IMR-90 (cell line): ENCODE measurements around the gene EPN3. TPM values are rescaled to one million over a fixed set of nuclear protein-coding genes. Genes with fewer than 3 reads are reported as not detected.

ENCODE experiments used
- ATAC-seq: fragments of 200-7000 bp; cut with Tn5 transposase; 2 replicates; pipeline ENCODE4 v1.9.1; 2020; ENCODE audit warnings: low read depth, mild to moderate bottlenecking, moderate library complexity
- BruUV-seq: library from RNA; stranded (reverse); fragments of 400-500 nt; replicated peaks from 2 replicates; lab custom pipeline; 2021; lab: Mats Ljungman, UMichigan
- CTCF ChIA-PET: fragments of 300-600 bp; formaldehyde crosslinking; extraction: SDS; loops from one replicate; lab custom pipeline; 2021; ENCODE audit warnings: antibody characterized with exemption; lab: Yijun Ruan, JAX
- POLR2A ChIA-PET: fragments of 300-600 bp; sonication (Branson Sonifier 250); formaldehyde crosslinking; loops from one replicate; lab custom pipeline; 2022; ENCODE audit warnings: antibody characterized with exemption; ENCODE audit not compliant: unreplicated experiment; lab: Charles Lee
- DNase-seq: peaks from one replicate; pipeline ENCODE4 v3.0.0; 2013
- H2AFZ ChIP-seq: replicated peaks from 2 replicates; pipeline ENCODE3; 2013; ENCODE audit warnings: low read length, mild to moderate bottlenecking; ENCODE audit not compliant: poor library complexity
- H2AK5ac ChIP-seq: 2 replicates; pipeline ENCODE4 v1.6.1; 2013; ENCODE audit warnings: low read depth, low read length, inconsistent platforms
- H2AK9ac ChIP-seq: replicated peaks from 2 replicates; pipeline ENCODE3; 2013; ENCODE audit warnings: mild to moderate bottlenecking, low read depth, low read length, moderate library complexity; ENCODE audit not compliant: poor library complexity
- H2BK120ac ChIP-seq: 2 replicates; pipeline ENCODE4 v1.6.1; 2013; ENCODE audit warnings: low read depth, low read length, inconsistent platforms
- H2BK15ac ChIP-seq: 3 replicates; pipeline ENCODE4 v1.6.1; 2013; ENCODE audit warnings: low read depth, low read length, inconsistent platforms
- H2BK20ac ChIP-seq: 2 replicates; pipeline ENCODE4 v1.6.1; 2013; ENCODE audit warnings: low read depth, mild to moderate bottlenecking, inconsistent platforms, low read length, moderate library complexity
- H2BK5ac ChIP-seq: 2 replicates; pipeline ENCODE4 v1.6.1; 2013; ENCODE audit warnings: mild to moderate bottlenecking, low read depth, low read length, inconsistent platforms; ENCODE audit not compliant: poor library complexity, severe bottlenecking
- H3K14ac ChIP-seq: replicated peaks from 2 replicates; pipeline ENCODE4 v1.6.1; 2013; ENCODE audit warnings: low read depth, low read length, inconsistent platforms
- H3K18ac ChIP-seq: 2 replicates; pipeline ENCODE4 v1.6.1; 2013; ENCODE audit warnings: low read depth, low read length, control low read depth
- H3K23ac ChIP-seq: 2 replicates; pipeline ENCODE4 v1.6.1; 2013; ENCODE audit warnings: low read depth, low read length, inconsistent platforms
- H3K27ac ChIP-seq: 2 replicates; pipeline ENCODE4 v1.5.1; 2013; ENCODE audit warnings: mild to moderate bottlenecking, control low read depth, low read length; ENCODE audit not compliant: insufficient read depth
- H3K27me3 ChIP-seq: 2 replicates; pipeline ENCODE4 v1.6.1; 2013; ENCODE audit warnings: low read length; ENCODE audit not compliant: control insufficient read depth, insufficient read depth
- H3K36me3 ChIP-seq: 2 replicates; pipeline ENCODE4 v1.6.1; 2013; ENCODE audit warnings: low read length, mixed read lengths; ENCODE audit not compliant: control insufficient read depth, insufficient read depth
- H3K4ac ChIP-seq: 2 replicates; pipeline ENCODE4 v1.6.1; 2013; ENCODE audit warnings: low read depth, low read length, inconsistent platforms
- H3K4me1 ChIP-seq: 2 replicates; pipeline ENCODE4 v1.6.1; 2013; ENCODE audit warnings: low read length, mixed read lengths; ENCODE audit not compliant: control insufficient read depth, insufficient read depth
- H3K4me2 ChIP-seq: 2 replicates; pipeline ENCODE4 v1.6.1; 2013; ENCODE audit warnings: low read depth, mild to moderate bottlenecking, control low read depth, low read length, moderate library complexity
- H3K4me3 ChIP-seq: 2 replicates; pipeline ENCODE4 v1.5.1; 2013; ENCODE audit warnings: low read depth, mild to moderate bottlenecking, control low read depth, low read length, moderate library complexity; ENCODE audit not compliant: insufficient read depth
- H3K56ac ChIP-seq: 2 replicates; pipeline ENCODE4 v1.6.1; 2013; ENCODE audit warnings: low read length, inconsistent platforms; ENCODE audit not compliant: insufficient read depth; ENCODE audit errors: extremely low read depth
- H3K79me1 ChIP-seq, 2 experiments: 2 replicates each; pipeline ENCODE4 v1.6.1; 2013; ENCODE audit warnings: low read length in 2 of 2, inconsistent platforms in 1 of 2, low read depth in 1 of 2
- H3K9ac ChIP-seq: 2 replicates; pipeline ENCODE4 v1.6.1; 2013; ENCODE audit warnings: low read depth, low read length, control low read depth
- H3K9me1 ChIP-seq: 2 replicates; pipeline ENCODE4 v1.6.1; 2013; ENCODE audit warnings: low read length, inconsistent platforms; ENCODE audit not compliant: insufficient read depth
- H3K9me3 ChIP-seq: 2 replicates; pipeline ENCODE4 v1.6.1; 2013; ENCODE audit warnings: low read length; ENCODE audit not compliant: control insufficient read depth, insufficient read depth
- H4K20me1 ChIP-seq: 2 replicates; pipeline ENCODE4 v1.6.1; 2013; ENCODE audit warnings: low read length, inconsistent platforms; ENCODE audit not compliant: insufficient read depth
- H4K5ac ChIP-seq: 2 replicates; pipeline ENCODE4 v1.6.1; 2013; ENCODE audit warnings: mild to moderate bottlenecking, low read depth, low read length, control low read depth
- H4K8ac ChIP-seq, 2 experiments: 2 replicates each; pipeline ENCODE4 v1.6.1; 2013; ENCODE audit warnings: low read depth in 2 of 2, low read length in 2 of 2, control low read depth in 1 of 2, inconsistent platforms in 1 of 2
- H4K91ac ChIP-seq: 2 replicates; pipeline ENCODE4 v1.6.1; 2013; ENCODE audit warnings: low read depth, low read length, inconsistent platforms; ENCODE audit not compliant: insufficient read depth
- MAZ ChIP-seq: IDR thresholded peaks from 2 replicates; pipeline ENCODE4 v1.6.1; 2012; ENCODE audit warnings: low read depth, mild to moderate bottlenecking, low read length, improper control_type of control experiment, moderate library complexity, borderline replicate concordance
- NFE2L2 ChIP-seq: fragments of 150-350 bp; IDR thresholded peaks from 2 replicates; pipeline ENCODE4 v1.6.1; 2016; ENCODE audit warnings: low read depth, mild to moderate bottlenecking, low read length
- POLR2A ChIP-seq: IDR thresholded peaks from 2 replicates; pipeline ENCODE4 v1.6.1; 2012; ENCODE audit warnings: mild to moderate bottlenecking, low read depth, low read length
- RAD21 ChIP-seq: IDR thresholded peaks from 2 replicates; pipeline ENCODE4 v1.6.1; 2012; ENCODE audit warnings: low read length, improper control_type of control experiment
- WGBS, 2 experiments: methylation state at CpG; one replicate each; pipeline versions ENCODE4 v1.1.5 to v1.1.7; 2013; ENCODE audit warnings: missing lambda C conversion rate in 2 of 2; ENCODE audit not compliant: insufficient read length in 1 of 2; ENCODE audit errors: extremely low coverage in 2 of 2; 5-methylcytosine and 5-hydroxymethylcytosine counted together
- dilution Hi-C: fragments of 300-500 bp; cut with HindIII; formaldehyde crosslinking; loops from one replicate; pipeline ENCODE4 v1.14.3; 2018; ENCODE audit warnings: low sequenced_read_pairs; ENCODE audit not compliant: unreplicated experiment
- in situ Hi-C: fragments of 300-500 bp; cut with MboI; formaldehyde crosslinking; loops from 3 replicates; pipeline ENCODE4 v1.14.3; 2019; ENCODE audit warnings: low sequenced_read_pairs, inconsistent platforms, mixed read lengths
- intact Hi-C: fragments of 100-400 bp; cut with micrococcal nuclease; formaldehyde crosslinking; loops from 2 replicates; pipeline ENCODE4 v1.10.0; 2022
- polyA plus RNA-seq, 3 experiments: library from polyadenylated mRNA; depleted of rRNA; stranded (reverse); fragments of >200 nt; gene quantifications; 2 replicates each; pipeline ENCODE4 v1.2.3, GENCODE V29; 2012; ENCODE audit warnings: low replicate concordance in 1 of 3
- total RNA-seq: library from RNA; depleted of rRNA; stranded (reverse); fragments of >200 nt; gene quantifications from 2 replicates; pipeline ENCODE4 v1.2.3, GENCODE V29; 2012
- TF ChIP-seq, protein P1 (sequence below): fragments of 150-350 bp; IDR thresholded peaks from 2 replicates; pipeline ENCODE4 v1.6.1; 2016; ENCODE audit warnings: low read depth, mild to moderate bottlenecking, low read length, moderate library complexity, borderline replicate concordance

EPN3 gene
- total and polyA plus RNA-seq, 2 of the 4 experiments (the other 2 are of a cell fraction): 0.09 TPM; not detected in 1

GRCh38 chr17:50571681-50572080 lies 39.1 kb downstream of the EPN3 start:
- CTCF ChIA-PET: no interaction called here

More at GRCh38 chr17:50571681-50572080, 39.1 kb downstream of the EPN3 start:
- Histone ChIP-seq H2AFZ (no peak overlapping the region), H2BK5ac (no peak overlapping the region), H3K36me3 (no peaks in the 10 kb centered on the region), H3K79me1 (no peaks in the 10 kb centered on the region), H4K5ac (no peak overlapping the region), H3K9ac (no peak overlapping the region), H2BK20ac (no peak overlapping the region), H2BK120ac (no peak overlapping the region), H3K56ac (no peak overlapping the region), H3K4ac (no peak overlapping the region), H3K4me3 (no peak overlapping the region), H3K23ac (no peak overlapping the region), H3K27ac (no peak overlapping the region), H2BK15ac (no peak overlapping the region), H3K4me1 (no peaks in the 10 kb centered on the region), H4K8ac (no peak overlapping the region), H3K9me1 (no peaks in the 10 kb centered on the region), H2AK5ac (no peak overlapping the region), H4K91ac (no peak overlapping the region), H4K20me1 (no peaks in the 10 kb centered on the region), H3K14ac (no peak overlapping the region), H3K18ac (no peak overlapping the region), H3K9me3 (no peaks in the 10 kb centered on the region), H3K4me2 (no peak overlapping the region), H2AK9ac (no peak overlapping the region), H3K27me3 (peaks cover 48% of the 10 kb centered on the region)
- POLR2A ChIA-PET: no interaction called here
- dilution Hi-C loops: no loop called here
- TF ChIP-seq POLR2A (no peak), NFE2L2 (no peak), MAZ (no peak), RAD21 (no peak)
- TF ChIP-seq, protein P1, sequence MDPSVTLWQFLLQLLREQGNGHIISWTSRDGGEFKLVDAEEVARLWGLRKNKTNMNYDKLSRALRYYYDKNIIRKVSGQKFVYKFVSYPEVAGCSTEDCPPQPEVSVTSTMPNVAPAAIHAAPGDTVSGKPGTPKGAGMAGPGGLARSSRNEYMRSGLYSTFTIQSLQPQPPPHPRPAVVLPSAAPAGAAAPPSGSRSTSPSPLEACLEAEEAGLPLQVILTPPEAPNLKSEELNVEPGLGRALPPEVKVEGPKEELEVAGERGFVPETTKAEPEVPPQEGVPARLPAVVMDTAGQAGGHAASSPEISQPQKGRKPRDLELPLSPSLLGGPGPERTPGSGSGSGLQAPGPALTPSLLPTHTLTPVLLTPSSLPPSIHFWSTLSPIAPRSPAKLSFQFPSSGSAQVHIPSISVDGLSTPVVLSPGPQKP: no peak
- no peak for ATAC-seq
- in situ Hi-C loops: no loop called here
- WGBS, 2 experiments: 75% methylated on average over 13 of the region's 19 CpGs; no CpG with 5 or more reads in 1 of the 2 experiments
- DNase-seq: no peak
- BruUV-seq: no TSS peak
- intact Hi-C loops: no loop called here
